ENCODE results near the gene IL24. TPM values are rescaled to one million over a fixed set of nuclear protein-coding genes. Genes with fewer than 3 reads are reported as not detected.

The IL24 gene, protein sequence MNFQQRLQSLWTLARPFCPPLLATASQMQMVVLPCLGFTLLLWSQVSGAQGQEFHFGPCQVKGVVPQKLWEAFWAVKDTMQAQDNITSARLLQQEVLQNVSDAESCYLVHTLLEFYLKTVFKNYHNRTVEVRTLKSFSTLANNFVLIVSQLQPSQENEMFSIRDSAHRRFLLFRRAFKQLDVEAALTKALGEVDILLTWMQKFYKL
- not detected in 2 replicates for polyA plus RNA-seq

DNA sequence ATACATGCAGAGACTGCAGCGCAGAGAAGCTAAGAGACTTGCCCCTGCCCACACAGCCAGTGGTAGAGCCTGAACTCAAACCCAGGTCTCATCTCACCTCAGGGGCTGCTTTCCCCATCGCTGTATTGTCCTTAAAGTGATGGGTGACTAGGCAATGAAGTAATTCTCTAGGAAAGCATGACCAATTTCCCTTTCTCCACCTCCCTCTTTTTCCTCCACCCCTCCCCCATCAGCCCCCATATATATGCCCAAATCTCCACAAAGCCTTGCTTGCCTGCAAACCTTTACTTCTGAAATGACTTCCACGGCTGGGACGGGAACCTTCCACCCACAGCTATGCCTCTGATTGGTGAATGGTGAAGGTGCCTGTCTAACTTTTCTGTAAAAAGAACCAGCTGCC, at the start of gene IL24:
Gene IL24 (plus strand): TSS at position 269 of the 400 bp plus-strand sequence. CDS start 390 bp downstream, outside the sequence.

DNA sequence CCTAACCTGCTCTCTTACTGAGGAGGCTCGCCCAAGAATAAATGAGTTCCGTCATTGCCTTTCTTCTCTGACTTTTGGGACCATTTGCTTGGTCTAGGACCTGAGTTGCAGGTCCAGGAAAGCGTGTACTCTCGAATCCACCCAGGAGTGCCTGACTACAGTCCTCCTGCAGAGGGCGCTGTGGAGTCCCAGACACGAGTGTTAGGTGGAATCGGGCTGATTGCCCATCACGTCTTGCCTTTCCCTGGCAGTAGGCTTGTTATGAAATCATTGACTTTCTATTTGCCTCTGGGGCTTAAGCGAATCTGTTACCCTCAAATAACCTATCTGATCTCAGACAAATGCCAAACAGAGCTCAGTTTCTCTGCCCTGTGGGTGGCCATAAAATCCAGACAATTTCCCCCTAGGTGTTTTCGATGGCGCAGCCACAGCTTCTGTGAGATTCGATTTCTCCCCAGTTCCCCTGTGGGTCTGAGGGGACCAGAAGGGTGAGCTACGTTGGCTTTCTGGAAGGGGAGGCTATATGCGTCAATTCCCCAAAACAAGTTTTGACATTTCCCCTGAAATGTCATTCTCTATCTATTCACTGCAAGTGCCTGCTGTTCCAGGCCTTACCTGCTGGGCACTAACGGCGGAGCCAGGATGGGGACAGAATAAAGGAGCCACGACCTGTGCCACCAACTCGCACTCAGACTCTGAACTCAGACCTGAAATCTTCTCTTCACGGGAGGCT, 32.1 kb upstream of the IL24 start, which contains the start of gene IL20:
Gene IL20 (plus strand): TSS at position 685 of the 733 bp plus-strand sequence. CDS start 230 bp downstream, outside the sequence.

DNA sequence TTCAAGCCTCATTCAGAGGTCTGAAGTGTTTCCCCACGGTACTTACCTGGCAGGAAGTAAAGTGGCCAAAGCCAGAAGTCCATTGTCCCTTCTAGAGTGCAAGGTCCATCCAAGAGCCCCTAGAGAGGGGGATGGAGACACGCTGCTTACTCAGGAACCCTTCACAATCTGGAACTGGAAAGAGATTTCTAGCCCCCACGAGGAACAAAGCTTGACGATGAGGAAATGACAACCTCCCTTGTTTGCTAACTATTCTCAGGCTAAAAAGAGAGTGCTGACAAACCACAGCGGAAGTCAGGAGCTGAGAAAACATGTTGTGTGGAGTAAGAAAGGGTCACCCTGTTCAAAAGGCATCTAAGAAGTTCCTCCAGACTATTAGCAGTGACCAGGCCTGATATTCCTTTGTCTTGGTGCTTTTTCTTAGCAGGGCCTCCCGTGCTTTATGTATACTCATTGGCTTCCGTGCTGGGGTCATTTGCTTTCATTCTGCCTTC, 24.6 kb downstream of the IL24 start, which contains the start of gene FCMR:
Gene FCMR (minus strand): TSS at position 170 of the 494 bp plus-strand sequence. CDS start 87 bp downstream, at position 83.

DNA sequence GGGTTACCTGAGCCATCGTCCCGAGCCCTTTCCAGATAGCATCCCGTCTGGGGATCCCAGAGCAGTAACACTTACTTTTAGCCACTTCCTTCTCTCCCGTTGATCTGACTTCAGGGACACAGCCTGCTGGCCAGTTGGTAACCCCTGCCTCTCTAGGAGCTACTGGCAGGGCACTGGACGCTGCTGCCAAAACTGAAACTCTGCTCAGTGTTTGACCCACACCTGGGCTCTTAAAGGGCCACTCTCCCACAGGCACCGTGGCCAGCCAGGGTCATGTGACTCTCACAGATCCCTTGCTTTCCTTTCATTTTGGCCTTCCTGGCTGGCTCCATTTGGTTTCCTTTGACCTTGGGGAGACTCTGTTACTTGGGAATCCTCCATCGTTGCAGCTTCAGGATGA, 49.0 kb downstream of the IL24 start, which contains the start of gene PIGR:
Gene PIGR (minus strand): TSS at position 206 of the 400 bp plus-strand sequence. CDS start 5,935 bp downstream, outside the sequence.

Other genes with a start within 250 kb of the IL24 start
- gene MAPKAPK2, start 212.5 kb upstream of the IL24 start, polyA plus RNA-seq = 1.9 and 3.0 TPM in 2 replicates
- gene IL19, start 126.7 kb upstream of the IL24 start, polyA plus RNA-seq = not detected in 2 replicates
- gene IL10, start 124.9 kb upstream of the IL24 start, polyA plus RNA-seq = not detected in 2 replicates
- gene IL20, start 31.8 kb upstream of the IL24 start, polyA plus RNA-seq = not detected in 2 replicates
- gene FCMR, start 24.5 kb downstream of the IL24 start, polyA plus RNA-seq = not detected in 2 replicates
- not detected in 2 replicates for gene PIGR, start 49.0 kb downstream of the IL24 start, polyA plus RNA-seq
- not detected in 2 replicates for gene FCAMR, start 73.0 kb downstream of the IL24 start, polyA plus RNA-seq
- gene C1orf116, start 135.3 kb downstream of the IL24 start, polyA plus RNA-seq = not detected in 2 replicates
- 2.4 and 2.8 TPM in 2 replicates for gene YOD1, start 153.8 kb downstream of the IL24 start, polyA plus RNA-seq
- 6.5 and 8.2 TPM in 2 replicates for gene PFKFB2, start 155.8 kb downstream of the IL24 start, polyA plus RNA-seq
- gene C4BPB, start 191.4 kb downstream of the IL24 start, polyA plus RNA-seq = not detected in 2 replicates
- 0.11 TPM in 1 of 2 replicates, not detected in the other for gene C4BPA, start 206.8 kb downstream of the IL24 start, polyA plus RNA-seq